ENCODE results near the gene B3GLCT. TPM values are rescaled to one million over a fixed set of nuclear protein-coding genes. Genes with fewer than 3 reads are reported as not detected.
"Not testable (repeated sequence)": the region's sequence is repeated elsewhere in the genome, so short reads cannot be mapped to it uniquely, and the experiment has no call there.

The B3GLCT gene
- total RNA-seq, 1 donor from 2014 or later: 22.4 TPM

GRCh38 chr13:31334994-31335557 is 135.3 kb downstream of the B3GLCT start:
- DNase-seq (ENCODE audit: low spot score in 2 of 2) (no peak), FAIRE-seq (no peak)

DNA sequence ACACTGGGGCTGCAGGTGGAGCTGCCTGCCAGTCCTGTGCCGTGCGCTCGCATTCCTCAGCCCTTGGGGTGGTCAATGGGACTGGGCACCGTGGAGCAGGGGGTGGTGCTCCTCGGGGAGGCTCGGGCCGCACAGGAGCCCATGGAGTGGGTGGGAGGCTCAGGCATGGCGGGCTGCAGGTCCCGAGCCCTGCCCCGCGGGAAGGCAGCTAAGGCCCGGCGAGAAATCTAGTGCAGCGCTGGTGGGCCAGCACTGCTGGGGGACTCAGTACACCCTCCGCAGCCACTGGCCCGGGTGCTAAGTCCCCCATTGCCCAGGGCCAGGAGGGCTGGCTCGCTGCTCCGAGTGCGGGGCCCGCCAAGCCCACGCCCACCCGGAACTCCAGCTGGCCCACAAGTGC is 139.8 kb downstream of the B3GLCT start:
- not testable (repeated sequence) for FAIRE-seq; DNase-seq (ENCODE audit: low spot score in 2 of 2)

DNA sequence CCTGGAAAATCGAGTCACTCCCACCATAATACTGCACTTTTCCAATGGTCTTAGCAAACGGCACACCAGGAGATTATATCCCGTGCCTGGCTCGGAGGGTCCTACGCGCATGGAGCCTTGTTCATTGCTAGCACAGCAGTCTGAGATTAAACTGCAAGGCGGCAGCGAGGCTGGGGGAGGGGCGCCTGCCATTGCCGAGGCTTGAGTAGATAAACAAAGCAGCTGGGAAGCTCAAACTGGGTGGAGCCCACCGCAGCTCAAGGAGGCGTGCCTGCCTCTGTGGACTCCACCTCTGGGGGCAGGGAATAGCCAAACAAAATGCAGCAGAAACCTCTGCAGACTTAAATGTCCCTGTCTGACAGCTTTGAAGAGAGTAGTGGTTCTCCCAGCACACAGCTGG is 141.1 kb downstream of the B3GLCT start:
- not testable (repeated sequence) for DNase-seq (ENCODE audit: low spot score in 2 of 2); FAIRE-seq

GRCh38 chr13:31346891-31347290 is 147.1 kb downstream of the B3GLCT start:
- DNase-seq (ENCODE audit: low spot score in 2 of 2) (no peak), FAIRE-seq (no peak)

- FAIRE-seq (no peak), DNase-seq (ENCODE audit: low spot score in 2 of 2) (no peak)
Observed at GRCh38 chr13:31349156-31349555, 149.4 kb downstream of the B3GLCT start.

DNA sequence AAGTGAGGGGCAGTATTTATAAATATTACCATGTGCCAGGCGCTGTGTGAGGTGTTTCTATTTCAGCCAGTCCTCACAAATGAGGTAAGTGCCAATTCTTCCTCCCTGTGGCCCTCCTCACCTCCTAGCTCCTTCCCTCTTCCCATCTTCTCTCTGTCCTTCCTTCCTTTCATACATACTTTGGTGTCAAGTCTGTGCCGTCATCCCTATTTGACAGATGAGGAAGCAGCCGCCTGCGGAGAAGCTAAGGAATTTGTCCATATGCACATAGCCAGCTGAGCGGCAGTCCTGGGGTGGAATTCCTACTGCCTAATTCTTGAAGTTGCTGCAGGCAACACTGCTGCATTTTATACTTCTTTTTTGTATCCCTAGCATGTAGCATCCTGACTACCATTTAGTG is 150.8 kb downstream of the B3GLCT start:
- FAIRE-seq: no peak
- no peak for DNase-seq (ENCODE audit: low spot score in 2 of 2)

- DNase-seq (ENCODE audit: low spot score in 2 of 2) (no peak), FAIRE-seq (no peak)
Observed at GRCh38 chr13:31351376-31351775, 151.6 kb downstream of the B3GLCT start.

GRCh38 chr13:31352467-31352866 is 152.7 kb downstream of the B3GLCT start:
- DNase-seq (ENCODE audit: low spot score in 2 of 2) (no peak), FAIRE-seq (no peak)

DNA sequence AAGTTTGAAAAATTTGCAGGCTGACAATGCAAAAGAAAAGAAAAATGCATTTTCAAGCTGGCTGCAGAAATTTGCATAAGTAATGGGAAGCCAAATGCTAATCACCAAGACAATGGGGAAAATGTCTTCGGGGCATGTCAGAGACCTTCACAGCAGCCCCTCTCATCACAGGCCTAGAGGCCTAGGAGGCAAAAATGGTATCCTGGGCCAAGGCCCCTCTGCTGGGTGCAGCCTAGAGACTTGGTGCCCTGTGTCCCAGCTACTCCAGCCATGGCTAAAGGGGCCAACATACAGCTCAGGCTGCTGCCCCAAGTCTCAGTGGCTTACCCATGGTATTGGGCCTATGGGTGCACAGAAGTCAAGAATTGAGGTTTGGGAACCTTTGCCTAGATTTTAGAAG is 155.2 kb downstream of the B3GLCT start:
- no peak for FAIRE-seq
- no peak for DNase-seq (ENCODE audit: low spot score in 2 of 2)

DNA sequence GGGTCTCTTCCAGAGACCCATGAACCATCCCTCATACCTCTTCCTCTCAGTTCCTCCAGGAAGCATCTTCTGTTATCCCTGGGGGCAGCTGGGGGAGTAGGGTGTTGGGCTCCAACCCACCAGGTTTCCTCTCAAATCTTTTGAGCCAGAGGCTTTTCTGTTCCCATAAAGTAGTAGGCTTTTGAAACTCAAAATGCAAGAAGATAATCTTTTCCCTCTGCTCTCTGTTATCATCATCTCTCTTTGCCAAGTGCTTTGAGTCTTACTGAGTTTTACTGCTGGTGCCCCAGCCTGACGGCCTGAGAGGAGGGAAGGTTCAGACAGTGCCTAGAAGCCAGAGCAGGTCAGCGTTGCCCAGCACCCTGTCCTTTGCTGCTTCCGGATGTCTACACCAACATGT is 157.2 kb downstream of the B3GLCT start:
- no peak for DNase-seq (ENCODE audit: low spot score in 2 of 2)

GRCh38 chr13:31357581-31357980 is 157.8 kb downstream of the B3GLCT start:
- no peak for FAIRE-seq
- no peak for DNase-seq (ENCODE audit: low spot score in 2 of 2)

More for the DNA sequence above, 157.2 kb downstream of the B3GLCT start:
- no peak for FAIRE-seq

- no peak for DNase-seq (ENCODE audit: low spot score in 2 of 2)
Observed at GRCh38 chr13:31361673-31362072, 161.9 kb downstream of the B3GLCT start.

DNA sequence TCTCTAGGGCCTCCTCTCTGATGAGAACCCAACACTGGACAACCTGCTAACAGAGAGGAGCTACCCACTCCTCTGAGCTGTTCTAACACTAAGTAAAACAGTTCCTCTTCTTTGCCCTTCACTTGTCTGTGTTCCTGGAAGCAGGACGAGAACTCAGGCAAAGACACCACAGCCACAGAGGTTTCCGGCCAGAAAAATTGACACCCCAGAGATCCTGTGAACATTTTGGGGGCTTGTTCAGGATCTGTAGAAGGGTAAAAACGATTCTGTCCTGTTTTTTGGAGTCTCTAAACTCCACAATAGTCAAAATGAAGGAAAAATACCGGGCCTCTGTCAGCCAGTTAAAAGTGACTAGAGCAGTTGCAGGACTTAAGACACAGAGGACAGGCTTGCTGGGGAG is 165.9 kb downstream of the B3GLCT start:
- no peak for FAIRE-seq

More at GRCh38 chr13:31361673-31362072, 161.9 kb downstream of the B3GLCT start:
- no peak for FAIRE-seq

DNA sequence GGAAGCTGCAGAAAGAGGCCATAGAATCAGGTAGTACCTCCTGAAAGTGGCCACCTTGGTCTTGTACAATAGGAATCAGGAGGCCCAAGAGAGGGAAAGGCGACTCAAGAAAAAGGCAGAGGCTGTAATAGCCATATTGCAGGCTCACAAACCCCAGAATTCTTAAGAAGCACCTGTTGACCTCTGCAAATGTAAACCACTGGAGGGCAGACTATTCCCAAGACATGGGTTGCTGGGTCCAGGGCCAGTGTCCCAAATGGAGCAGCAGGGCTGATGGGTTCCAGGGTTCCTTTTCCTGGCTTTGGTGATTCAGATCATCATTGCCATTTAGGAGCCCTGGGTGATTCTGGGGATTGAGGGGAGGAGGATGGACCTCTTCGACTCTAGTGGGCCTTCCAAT is 167.6 kb downstream of the B3GLCT start:
- FAIRE-seq (no peak), DNase-seq (ENCODE audit: low spot score in 2 of 2) (no peak)

More for the DNA sequence above, 165.9 kb downstream of the B3GLCT start:
- no peak for DNase-seq (ENCODE audit: low spot score in 2 of 2)

DNA sequence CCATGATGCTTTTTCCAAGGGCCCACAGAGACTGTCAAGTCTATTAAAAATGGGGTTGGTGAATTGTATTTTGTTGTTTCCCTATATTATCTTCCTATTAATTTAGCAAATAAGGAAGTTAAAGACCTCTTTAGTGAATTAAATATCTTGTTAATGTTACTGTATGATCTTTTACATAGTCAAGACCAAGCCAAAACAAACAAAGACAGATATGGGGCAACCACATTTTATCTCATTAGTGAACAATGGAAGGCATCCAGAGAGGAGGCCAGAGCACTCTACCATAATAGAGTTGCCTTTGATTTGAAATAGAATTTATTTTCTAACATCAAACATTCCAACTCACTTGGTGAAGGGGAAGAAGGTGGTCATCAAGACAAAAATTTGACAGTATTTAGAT is 169.4 kb downstream of the B3GLCT start:
- FAIRE-seq: no peak
- DNase-seq (ENCODE audit: low spot score in 2 of 2): no peak

DNA sequence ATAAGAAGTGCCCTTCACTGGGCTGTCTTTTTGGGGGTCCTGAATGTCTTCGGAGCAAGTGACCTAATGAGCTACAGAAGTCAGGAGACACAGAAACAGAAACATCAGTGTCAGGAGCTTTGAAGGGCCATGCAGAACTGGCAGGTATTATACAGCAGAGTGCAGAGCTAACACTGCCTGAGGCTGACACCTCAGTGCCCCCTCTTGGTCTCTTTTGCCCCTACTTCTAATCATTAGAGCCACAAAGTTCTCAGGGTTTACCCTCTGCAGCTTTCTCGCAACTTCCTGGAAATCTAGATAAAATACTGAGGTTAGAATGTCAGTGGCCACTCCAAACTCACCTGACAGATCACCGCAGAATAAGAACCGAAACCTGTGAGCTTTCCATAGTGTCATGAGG is 172.7 kb downstream of the B3GLCT start:
- DNase-seq (ENCODE audit: low spot score in 2 of 2) (no peak), FAIRE-seq (no peak)

- DNase-seq (ENCODE audit: low spot score in 2 of 2): no peak
- no peak for FAIRE-seq
Observed at GRCh38 chr13:31374682-31375081, 174.9 kb downstream of the B3GLCT start.

GRCh38 chr13:31377946-31378345 is 178.2 kb downstream of the B3GLCT start:
- DNase-seq (ENCODE audit: low spot score in 2 of 2) (no peak), FAIRE-seq (no peak)

GRCh38 chr13:31380715-31381114 is 180.9 kb downstream of the B3GLCT start:
- DNase-seq (ENCODE audit: low spot score in 2 of 2) (no peak), FAIRE-seq (no peak)

All from frontal cortex (tissue), 4 donors.